Skeletal muscle tissue (tissue), 5 donors: ENCODE data around the gene BMPR2. TPM values are rescaled to one million over a fixed set of nuclear protein-coding genes. Genes with fewer than 3 reads are reported as not detected.

Experiments
- H3K27ac ChIP-seq: one replicate; pipeline ENCODE4 v1.7.0; 2013; ENCODE audit warnings: mild to moderate bottlenecking, low read depth, low read length, inconsistent platforms
- H3K27me3 ChIP-seq, 3 donors: one replicate each; pipeline ENCODE4 v1.7.0; 2013; ENCODE audit warnings: low read length in 3 of 3; ENCODE audit not compliant: control insufficient read depth in 3 of 3, insufficient read depth in 3 of 3
- H3K36me3 ChIP-seq, 3 donors: one replicate each; pipeline ENCODE4 v1.7.0; 2013; ENCODE audit warnings: low read length in 3 of 3; ENCODE audit not compliant: control insufficient read depth in 3 of 3, insufficient read depth in 3 of 3
- H3K4me1 ChIP-seq, 3 donors: one replicate each; pipeline ENCODE4 v1.7.0; 2013; ENCODE audit warnings: low read length in 3 of 3, mild to moderate bottlenecking in 3 of 3; ENCODE audit not compliant: control insufficient read depth in 3 of 3, insufficient read depth in 3 of 3
- H3K4me3 ChIP-seq, 3 donors: one replicate each; pipeline ENCODE4 v1.7.0; 2013; ENCODE audit warnings: low read length in 3 of 3
- H3K9ac ChIP-seq, 3 donors: one replicate each; pipeline ENCODE4 v1.7.0; 2013; ENCODE audit warnings: low read length in 3 of 3, mild to moderate bottlenecking in 3 of 3, moderate library complexity in 2 of 3, low read depth in 1 of 3
- H3K9me3 ChIP-seq, 3 donors: one replicate each; pipeline ENCODE4 v1.7.0; 2013; ENCODE audit warnings: low read length in 3 of 3; ENCODE audit not compliant: control insufficient read depth in 3 of 3
- small RNA-seq: library from RNA; depleted of rRNA; stranded (forward); fragments of <200 nt; gene quantifications from one replicate; pipeline ENCODE3, GENCODE V24; 2014
- total RNA-seq: library from RNA; depleted of rRNA; stranded (reverse); fragments of >200 nt; gene quantifications from one replicate; pipeline ENCODE4 v1.2.3, GENCODE V29; 2014
- donor health status: Osteomylitis.

The BMPR2 gene
- total RNA-seq, 1 donor from 2014 or later: 24.0 TPM

DNA sequence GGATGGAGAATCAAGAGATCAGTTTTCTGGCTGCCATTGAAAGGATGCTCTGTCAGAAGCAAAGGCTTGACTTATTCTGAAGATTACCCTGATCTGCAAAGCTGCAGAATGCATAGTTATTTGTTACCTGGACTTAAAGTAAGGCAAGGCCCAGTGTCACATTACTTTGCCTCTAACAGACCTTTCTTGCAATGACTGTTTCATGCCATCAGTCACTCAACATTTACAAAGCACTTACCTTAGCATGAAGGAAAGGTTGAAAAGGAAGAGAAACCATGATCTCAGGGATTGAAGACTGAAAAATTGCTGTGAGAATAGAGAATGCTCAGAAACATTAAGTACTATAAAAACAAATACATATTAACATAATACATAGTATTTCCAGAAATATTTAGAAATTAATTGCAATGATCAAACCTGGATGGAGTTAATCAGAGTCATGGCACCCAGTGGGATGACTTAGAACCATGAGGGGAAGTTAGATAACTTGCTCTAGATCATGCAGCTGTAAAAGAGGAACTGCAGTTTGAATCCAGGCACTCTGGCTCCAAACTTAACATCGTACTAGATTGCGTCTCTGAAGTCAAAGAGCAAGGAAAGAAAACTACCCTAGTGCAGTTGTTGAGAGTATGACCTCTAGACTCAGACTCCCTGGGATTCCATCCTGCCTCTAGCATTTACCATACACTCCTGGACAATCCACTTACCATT is 232.2 kb downstream of the BMPR2 start:
- no peaks in the 10 kb centered on the region for H3K27me3 ChIP-seq
- no peaks in the 10 kb centered on the region for H3K4me1 ChIP-seq
- H3K9ac ChIP-seq: no peak overlapping the region
- H3K36me3 ChIP-seq: no peaks in the 10 kb centered on the region
- H3K9me3 ChIP-seq: no peaks in the 10 kb centered on the region
- H3K27ac ChIP-seq: no peak overlapping the region
- H3K4me3 ChIP-seq: no peak overlapping the region

DNA sequence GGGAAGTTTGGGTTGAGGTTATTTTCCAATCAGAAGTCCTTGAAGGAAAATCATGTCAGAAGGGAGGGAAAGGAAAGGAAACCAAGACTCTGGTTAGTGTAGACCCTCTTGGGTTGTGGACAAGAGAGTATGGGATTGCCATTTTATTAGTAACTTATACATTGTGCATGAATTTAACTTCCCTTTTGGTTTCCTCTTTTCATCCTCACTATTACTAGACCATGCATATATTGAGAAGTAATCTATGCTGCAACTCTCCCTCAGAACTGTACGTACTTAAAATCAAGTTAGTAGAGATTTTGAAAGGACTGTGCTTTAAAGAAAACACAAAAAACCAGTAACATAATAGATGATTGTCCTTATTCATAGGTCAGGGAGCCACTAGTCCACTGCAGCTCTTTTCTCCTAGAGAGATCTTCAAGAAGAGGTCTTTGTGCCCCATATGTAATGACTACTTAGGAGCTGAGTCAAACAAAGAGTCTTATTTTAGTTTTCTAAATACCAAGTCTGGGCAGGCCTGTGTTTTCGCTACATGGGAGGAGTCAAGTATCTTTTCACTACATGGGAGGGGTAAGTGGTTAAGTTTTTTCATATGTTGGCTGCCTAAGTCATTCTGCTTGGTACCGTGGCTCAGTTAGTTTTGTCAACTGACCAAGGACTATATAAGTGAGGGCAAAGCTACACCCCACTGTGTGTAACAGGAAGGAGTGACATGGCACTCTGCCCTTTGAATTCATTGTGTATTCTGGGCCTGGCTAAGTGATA is 233.4 kb downstream of the BMPR2 start:
- H3K27me3 ChIP-seq: no peaks in the 10 kb centered on the region
- H3K4me3 ChIP-seq: no peak overlapping the region
- H3K9me3 ChIP-seq: no peaks in the 10 kb centered on the region
- H3K4me1 ChIP-seq: no peaks in the 10 kb centered on the region
- H3K9ac ChIP-seq: no peak overlapping the region
- no peaks in the 10 kb centered on the region for H3K36me3 ChIP-seq
- no peak overlapping the region for H3K27ac ChIP-seq

DNA sequence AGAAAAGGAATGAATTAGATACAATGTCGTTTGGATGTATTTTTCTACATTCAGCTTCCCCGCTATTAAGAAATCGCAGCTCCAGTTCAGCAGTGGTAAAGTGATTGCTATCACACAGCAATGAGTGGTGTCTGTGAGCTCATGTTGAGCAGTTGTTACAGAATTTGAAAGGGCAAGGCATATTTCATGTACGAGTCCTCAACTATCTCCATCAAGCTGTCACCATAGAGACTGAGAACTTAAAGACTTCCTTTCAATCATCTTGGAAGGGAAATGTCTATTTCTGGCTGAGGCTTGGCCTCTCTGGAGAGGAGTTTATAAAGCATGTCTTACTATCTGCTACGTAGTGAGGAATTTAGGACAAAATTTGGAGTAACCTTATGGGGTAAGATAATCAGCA is 234.3 kb downstream of the BMPR2 start:
- Histone ChIP-seq H3K9ac (no peak overlapping the region), H3K27me3 (no peaks in the 10 kb centered on the region), H3K4me3 (no peak overlapping the region), H3K36me3 (no peaks in the 10 kb centered on the region), H3K9me3 (no peaks in the 10 kb centered on the region), H3K27ac (no peak overlapping the region), H3K4me1 (no peaks in the 10 kb centered on the region)

DNA sequence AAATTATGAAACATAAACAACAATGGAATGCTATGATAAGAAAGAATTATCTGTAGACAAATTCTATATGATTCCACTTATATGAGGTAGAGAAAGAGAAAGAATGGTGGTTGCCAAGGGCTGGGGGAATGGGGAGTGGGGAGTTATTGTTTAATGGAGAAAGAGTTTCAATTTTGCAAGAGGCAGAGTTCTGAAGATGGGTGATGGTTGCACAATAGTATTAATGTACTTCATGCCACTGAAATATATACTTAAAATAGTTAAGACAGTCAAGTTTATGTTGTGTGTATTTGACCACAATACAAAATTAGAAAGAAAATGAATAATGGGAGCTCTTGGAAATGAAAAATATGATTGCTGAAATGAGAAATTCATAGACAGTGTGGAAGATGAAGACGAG is 236.0 kb downstream of the BMPR2 start:
- H3K4me3 ChIP-seq: no peak overlapping the region
- H3K9ac ChIP-seq: no peak overlapping the region
- H3K9me3 ChIP-seq: no peaks in the 10 kb centered on the region
- H3K36me3 ChIP-seq: no peaks in the 10 kb centered on the region
- H3K4me1 ChIP-seq: no peaks in the 10 kb centered on the region
- H3K27ac ChIP-seq: no peak overlapping the region
- no peaks in the 10 kb centered on the region for H3K27me3 ChIP-seq

DNA sequence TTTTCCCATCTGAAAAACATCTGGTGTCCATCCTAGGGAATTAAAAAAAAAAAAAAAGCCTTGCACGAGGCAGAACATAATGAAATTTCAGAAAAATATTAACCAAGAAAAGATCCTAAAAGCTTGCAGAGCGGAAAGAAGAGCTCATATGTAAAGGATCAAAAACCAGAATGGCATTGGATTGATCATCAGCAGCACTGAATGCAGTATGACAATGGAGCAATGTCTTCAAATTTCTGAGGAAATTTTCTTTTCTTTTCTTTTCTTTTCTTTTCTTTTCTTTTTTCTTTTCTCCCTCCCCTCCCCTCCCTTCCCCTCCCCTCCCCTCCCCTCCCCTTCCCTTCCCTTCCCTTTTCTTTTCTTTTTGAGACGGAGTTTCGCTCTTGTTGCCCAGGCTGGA is 237.4 kb downstream of the BMPR2 start:
- H3K27me3 ChIP-seq: no peaks in the 10 kb centered on the region
- no peak overlapping the region for H3K4me3 ChIP-seq
- no peaks in the 10 kb centered on the region for H3K36me3 ChIP-seq
- H3K4me1 ChIP-seq: no peaks in the 10 kb centered on the region
- no peak overlapping the region for H3K9ac ChIP-seq
- no peak overlapping the region for H3K27ac ChIP-seq
- H3K9me3 ChIP-seq: no peaks in the 10 kb centered on the region

Small RNAs within 50 kb of the gene (small RNA-seq; reads per million reads assigned to genes)
- gene MTND4LP17 (not detected), gene RN7SL753P (not detected)

Other genes with a start within 250 kb of the BMPR2 start
- 65.2 TPM for gene SUMO1, start 137.7 kb upstream of the BMPR2 start, total RNA-seq
- gene NOP58, start 110.6 kb upstream of the BMPR2 start, total RNA-seq: 49.6 TPM